PC-9 (cell line): ENCODE data around the gene UBE2K. TPM values are rescaled to one million over a fixed set of nuclear protein-coding genes. Genes with fewer than 3 reads are reported as not detected.
"Not testable (repeated sequence)": the region's sequence is repeated elsewhere in the genome, so short reads cannot be mapped to it uniquely, and the experiment has no call there.

Experiments
- BruUV-seq: library from RNA; stranded (reverse); fragments of 400-500 nt; replicated peaks from 2 replicates; lab custom pipeline; 2021; lab: Mats Ljungman, UMichigan
- CTCF ChIA-PET: fragments of 300-600 bp; sonication (Branson Sonifier 250); formaldehyde crosslinking; loops from one replicate; lab custom pipeline; 2022; ENCODE audit warnings: antibody characterized with exemption; lab: Charles Lee
- POLR2A ChIA-PET: fragments of 300-600 bp; sonication (Branson Sonifier 250); formaldehyde crosslinking; loops from one replicate; lab custom pipeline; 2022; ENCODE audit warnings: antibody characterized with exemption; ENCODE audit not compliant: unreplicated experiment; lab: Charles Lee
- DNase-seq, 2 experiments: peaks; one replicate each; pipeline versions ENCODE4 v3.0.0 to v3.0.0-alpha.2; 2015 to 2022; ENCODE audit warnings: mixed read lengths in 1 of 2
- H2AFZ ChIP-seq: fragments of 200-600 bp; sonication (generic); 2 replicates; pipeline ENCODE4 v1.8.1; 2017; ENCODE audit warnings: antibody characterized with exemption
- H3F3A ChIP-seq: fragments of 200-600 bp; sonication (generic); 2 replicates; pipeline ENCODE4 v1.8.1; 2017; ENCODE audit warnings: antibody characterized with exemption, mild to moderate bottlenecking, low read depth; ENCODE audit not compliant: insufficient read depth
- H3K27ac ChIP-seq: fragments of 200-600 bp; sonication (generic); 2 replicates; pipeline ENCODE4 v1.6.1; 2016; ENCODE audit warnings: mixed run types
- H3K27me3 ChIP-seq: fragments of 200-600 bp; sonication (generic); 2 replicates; pipeline ENCODE4 v1.6.1; 2016; ENCODE audit warnings: low read depth, mixed run types; ENCODE audit not compliant: insufficient read depth
- H3K36me3 ChIP-seq: fragments of 200-600 bp; sonication (generic); 2 replicates; pipeline ENCODE4 v1.6.1; 2016; ENCODE audit warnings: low read depth, mixed run types
- H3K4me1 ChIP-seq: fragments of 200-600 bp; sonication (generic); replicated peaks from 2 replicates; pipeline ENCODE4 v1.6.1; 2016; ENCODE audit warnings: mixed run types; ENCODE audit not compliant: insufficient read depth
- H3K4me2 ChIP-seq: fragments of 200-600 bp; sonication (generic); 2 replicates; pipeline ENCODE4 v1.6.1; 2017; ENCODE audit warnings: mixed run types
- H3K4me3 ChIP-seq: fragments of 200-600 bp; sonication (generic); 2 replicates; pipeline ENCODE4 v1.6.1; 2016; ENCODE audit warnings: mixed run types
- H3K79me2 ChIP-seq: fragments of 200-600 bp; sonication (generic); 2 replicates; pipeline ENCODE4 v1.6.1; 2017; ENCODE audit warnings: low read depth, mixed run types
- H3K9me2 ChIP-seq: fragments of 200-600 bp; sonication (generic); 2 replicates; pipeline ENCODE4 v1.8.1; 2017; ENCODE audit warnings: mild to moderate bottlenecking; ENCODE audit not compliant: insufficient read depth
- H3K9me3 ChIP-seq: fragments of 200-600 bp; sonication (generic); 2 replicates; pipeline ENCODE4 v1.8.1; 2016; ENCODE audit warnings: low read depth; ENCODE audit not compliant: insufficient read depth
- H4K20me1 ChIP-seq: fragments of 200-600 bp; sonication (generic); 2 replicates; pipeline ENCODE4 v1.8.1; 2017; ENCODE audit not compliant: insufficient read depth
- EZH2 ChIP-seq: fragments of 200-600 bp; sonication (generic); IDR thresholded peaks from 2 replicates; pipeline ENCODE4 v1.8.0; 2017; ENCODE audit warnings: antibody characterized with exemption, low read depth
- intact Hi-C: fragments of 100-400 bp; cut with micrococcal nuclease; formaldehyde crosslinking; loops from one replicate; pipeline ENCODE4 v1.10.0; 2022; ENCODE audit not compliant: unreplicated experiment
- total RNA-seq: library from RNA; stranded (reverse); gene quantifications from 2 replicates; pipeline ENCODE4 v1.2.3, GENCODE V29; 2021
- TF ChIP-seq, protein P1 (sequence below): fragments of 200-600 bp; sonication (generic); conservative IDR thresholded peaks from 2 replicates; pipeline ENCODE4 v1.6.1; 2017; ENCODE audit warnings: mixed run types, antibody characterized with exemption, mild to moderate bottlenecking, moderate library complexity

The UBE2K gene
- total RNA-seq, 1 experiment from 2014 or later, result 129 TPM

DNA sequence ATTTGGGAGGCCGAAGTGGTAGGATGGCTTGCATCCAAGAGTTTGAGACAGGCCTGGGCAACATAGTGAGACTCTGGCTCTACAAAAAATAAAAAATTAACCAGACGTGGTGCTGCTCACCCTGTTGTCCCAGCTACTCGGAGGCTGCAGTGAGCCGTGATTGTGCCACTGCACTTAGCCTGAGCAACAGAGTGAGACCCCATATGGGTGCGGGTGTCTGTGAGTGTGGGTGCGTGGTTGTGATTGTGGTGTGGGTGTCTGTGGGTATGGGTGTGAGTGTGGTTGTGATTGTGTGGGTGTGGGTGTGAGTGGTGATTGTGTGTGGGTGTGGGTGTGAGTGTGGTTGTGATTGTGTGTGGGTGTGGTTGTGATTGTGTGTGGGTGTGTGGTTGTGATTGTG lies 114.6 kb downstream of the UBE2K start:
- H3K36me3 ChIP-seq, result no peaks in the 10 kb centered on the region
- no peak overlapping the region for H3K27ac ChIP-seq
- H3K4me2 ChIP-seq, result no peak overlapping the region
- no peaks in the 10 kb centered on the region for H3K27me3 ChIP-seq
- no peaks in the 10 kb centered on the region for H3K9me2 ChIP-seq
- H4K20me1 ChIP-seq, result no peaks in the 10 kb centered on the region
- intact Hi-C loops, result no loop called here
- POLR2A ChIA-PET, result no interaction called here
- no peak overlapping the region for H3K4me3 ChIP-seq
- 0 out of 2 replicates have a peak, but pooled peaks cover 4% of the 10 kb centered on the region for H3F3A ChIP-seq
- DNase-seq, result no peak
- no peaks in the 10 kb centered on the region for H3K9me3 ChIP-seq
- TF ChIP-seq, protein P1, sequence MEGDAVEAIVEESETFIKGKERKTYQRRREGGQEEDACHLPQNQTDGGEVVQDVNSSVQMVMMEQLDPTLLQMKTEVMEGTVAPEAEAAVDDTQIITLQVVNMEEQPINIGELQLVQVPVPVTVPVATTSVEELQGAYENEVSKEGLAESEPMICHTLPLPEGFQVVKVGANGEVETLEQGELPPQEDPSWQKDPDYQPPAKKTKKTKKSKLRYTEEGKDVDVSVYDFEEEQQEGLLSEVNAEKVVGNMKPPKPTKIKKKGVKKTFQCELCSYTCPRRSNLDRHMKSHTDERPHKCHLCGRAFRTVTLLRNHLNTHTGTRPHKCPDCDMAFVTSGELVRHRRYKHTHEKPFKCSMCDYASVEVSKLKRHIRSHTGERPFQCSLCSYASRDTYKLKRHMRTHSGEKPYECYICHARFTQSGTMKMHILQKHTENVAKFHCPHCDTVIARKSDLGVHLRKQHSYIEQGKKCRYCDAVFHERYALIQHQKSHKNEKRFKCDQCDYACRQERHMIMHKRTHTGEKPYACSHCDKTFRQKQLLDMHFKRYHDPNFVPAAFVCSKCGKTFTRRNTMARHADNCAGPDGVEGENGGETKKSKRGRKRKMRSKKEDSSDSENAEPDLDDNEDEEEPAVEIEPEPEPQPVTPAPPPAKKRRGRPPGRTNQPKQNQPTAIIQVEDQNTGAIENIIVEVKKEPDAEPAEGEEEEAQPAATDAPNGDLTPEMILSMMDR, result no peak
- no peak for TF ChIP-seq EZH2
- no TSS peak for BruUV-seq
- CTCF ChIA-PET, result no interaction called here
- no peak overlapping the region for H2AFZ ChIP-seq
- no peaks in the 10 kb centered on the region for H3K4me1 ChIP-seq
- H3K79me2 ChIP-seq, result no peaks in the 10 kb centered on the region

GRCh38 chr4:39813033-39813432 lies 115.1 kb downstream of the UBE2K start:
- H3K9me2 ChIP-seq, BruUV-seq, H3F3A ChIP-seq, H3K4me3 ChIP-seq, H3K9me3 ChIP-seq, DNase-seq, H3K27ac ChIP-seq, CTCF ChIA-PET, POLR2A ChIA-PET, H3K36me3 ChIP-seq, H4K20me1 ChIP-seq, H3K4me2 ChIP-seq, H3K4me1 ChIP-seq, H2AFZ ChIP-seq, H3K79me2 ChIP-seq, intact Hi-C loops, H3K27me3 ChIP-seq: not testable (repeated sequence)

DNA sequence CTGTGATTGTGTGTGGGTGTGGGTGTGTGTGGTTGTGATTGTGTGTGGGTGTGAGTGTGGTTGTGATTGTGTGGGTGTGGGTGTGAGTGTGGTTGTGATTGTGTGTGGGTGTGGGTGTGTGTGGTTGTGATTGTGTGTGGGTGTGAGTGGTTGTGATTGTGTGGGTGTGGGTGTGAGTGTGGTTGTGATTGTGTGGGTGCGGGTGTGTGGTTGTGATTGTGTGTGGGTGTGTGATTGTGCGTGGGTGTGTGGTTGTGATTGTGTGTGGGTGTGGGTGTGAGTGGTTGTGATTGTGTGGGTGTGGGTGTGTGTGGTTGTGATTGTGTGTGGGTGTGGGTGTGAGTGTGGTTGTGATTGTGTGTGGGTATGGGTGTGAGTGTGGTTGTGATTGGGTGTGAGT lies 115.8 kb downstream of the UBE2K start:
- H3K36me3 ChIP-seq, BruUV-seq, H3K27me3 ChIP-seq, H3K79me2 ChIP-seq, H3K9me3 ChIP-seq, H4K20me1 ChIP-seq, H3F3A ChIP-seq, POLR2A ChIA-PET, DNase-seq, H3K4me1 ChIP-seq, intact Hi-C loops, H2AFZ ChIP-seq, H3K9me2 ChIP-seq, CTCF ChIA-PET, H3K4me3 ChIP-seq, H3K27ac ChIP-seq, H3K4me2 ChIP-seq: not testable (repeated sequence)

- BruUV-seq, result no TSS peak
- no peak overlapping the region for H3K27ac ChIP-seq
- ChIA-PET POLR2A (no interaction called here), CTCF (no interaction called here)
- TF ChIP-seq, protein P1, result no peak
- no peak for TF ChIP-seq EZH2
- DNase-seq, result no peak
- intact Hi-C loops, result no loop called here
- H3K4me3 ChIP-seq, result no peak overlapping the region
- H3K4me2 ChIP-seq, result no peak overlapping the region
- no peaks in the 10 kb centered on the region for H3K27me3 ChIP-seq
- H3K9me3 ChIP-seq, result no peaks in the 10 kb centered on the region
- no peaks in the 10 kb centered on the region for H4K20me1 ChIP-seq
- no peaks in the 10 kb centered on the region for H3K4me1 ChIP-seq
- no peaks in the 10 kb centered on the region for H3K36me3 ChIP-seq
- H3K79me2 ChIP-seq, result no peaks in the 10 kb centered on the region
- no peaks in the 10 kb centered on the region for H3K9me2 ChIP-seq
- no peak overlapping the region for H2AFZ ChIP-seq
- H3F3A ChIP-seq, result 0 out of 2 replicates have a peak, but pooled peaks cover 4% of the 10 kb centered on the region
Measured at GRCh38 chr4:39814403-39815185, 116.7 kb downstream of the UBE2K start.
